ENCODE data around the gene RAB38. TPM values are rescaled to one million over a fixed set of nuclear protein-coding genes. Genes with fewer than 3 reads are reported as not detected.

Gene RAB38
- total RNA-seq, 1 experiment from 2014 or later: not detected

- Histone ChIP-seq H3K36me3 (no peaks in the 10 kb centered on the region), H3K4me1 (replicated peaks) (no peaks in the 10 kb centered on the region), H3K9me3 (replicated peaks) (no peaks in the 10 kb centered on the region), H3K4me3 (no peak overlapping the region), H3K27me3 (replicated peaks) (no peaks in the 10 kb centered on the region), H3K27ac (no peak overlapping the region)
- no peak for DNase-seq (ENCODE audit: low read depth in 1 of 2, low spot score in 2 of 2)
Measured at GRCh38 chr11:88105526-88105925, 69.7 kb downstream of the RAB38 start.

DNA sequence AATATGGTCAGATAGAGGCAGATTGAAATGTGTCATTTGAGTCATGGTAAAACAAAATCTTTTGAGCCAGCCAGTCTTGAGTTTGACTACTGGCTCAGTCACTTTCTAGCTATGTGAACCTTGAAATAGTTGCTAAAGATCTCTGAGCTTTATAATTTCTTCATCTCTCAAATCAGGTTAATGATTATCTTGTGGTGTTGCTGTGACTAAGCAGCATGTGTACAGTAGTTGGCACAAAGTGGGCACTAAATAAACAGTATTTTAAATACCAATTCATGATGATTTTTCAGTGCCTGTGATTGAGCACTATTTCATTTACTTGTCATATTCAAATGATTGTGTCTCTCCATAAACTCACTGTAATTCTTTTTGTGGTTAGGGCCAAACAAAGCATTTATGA, 70.8 kb downstream of the RAB38 start:
- Histone ChIP-seq H3K27me3 (replicated peaks) (no peaks in the 10 kb centered on the region), H3K4me1 (replicated peaks) (no peaks in the 10 kb centered on the region), H3K36me3 (no peaks in the 10 kb centered on the region), H3K4me3 (no peak overlapping the region), H3K27ac (no peak overlapping the region), H3K9me3 (replicated peaks) (no peaks in the 10 kb centered on the region)
- DNase-seq (ENCODE audit: low read depth in 1 of 2, low spot score in 2 of 2): no peak

GRCh38 chr11:88103337-88104206, 71.7 kb downstream of the RAB38 start:
- Histone ChIP-seq H3K4me3 (no peak overlapping the region), H3K9me3 (replicated peaks) (no peaks in the 10 kb centered on the region)
- peak; percentile 14 to 33 for DNase-seq (ENCODE audit: low read depth in 1 of 2, low spot score in 2 of 2)

GRCh38 chr11:88102598-88102934, 72.7 kb downstream of the RAB38 start:
- DNase-seq (ENCODE audit: low read depth in 1 of 2, low spot score in 2 of 2): no peak
- Histone ChIP-seq H3K4me3 (no peak overlapping the region), H3K4me1 (replicated peaks) (no peaks in the 10 kb centered on the region), H3K27me3 (replicated peaks) (no peaks in the 10 kb centered on the region), H3K9me3 (replicated peaks) (no peaks in the 10 kb centered on the region), H3K27ac (no peak overlapping the region), H3K36me3 (no peaks in the 10 kb centered on the region)

More at GRCh38 chr11:88103337-88104206, 71.7 kb downstream of the RAB38 start:
- Histone ChIP-seq H3K27me3 (replicated peaks) (no peaks in the 10 kb centered on the region), H3K4me1 (replicated peaks) (no peaks in the 10 kb centered on the region), H3K27ac (no peak overlapping the region), H3K36me3 (no peaks in the 10 kb centered on the region)

- no peak for DNase-seq (ENCODE audit: low read depth in 1 of 2, low spot score in 2 of 2)
- no peak overlapping the region for H3K4me3 ChIP-seq
- no peaks in the 10 kb centered on the region for H3K27me3 ChIP-seq (replicated peaks)
- H3K9me3 ChIP-seq (replicated peaks): no peaks in the 10 kb centered on the region
- no peaks in the 10 kb centered on the region for H3K36me3 ChIP-seq
- H3K27ac ChIP-seq: no peak overlapping the region
- H3K4me1 ChIP-seq (replicated peaks): no peaks in the 10 kb centered on the region
Measured at GRCh38 chr11:88101881-88102597, 73.2 kb downstream of the RAB38 start.

DNA sequence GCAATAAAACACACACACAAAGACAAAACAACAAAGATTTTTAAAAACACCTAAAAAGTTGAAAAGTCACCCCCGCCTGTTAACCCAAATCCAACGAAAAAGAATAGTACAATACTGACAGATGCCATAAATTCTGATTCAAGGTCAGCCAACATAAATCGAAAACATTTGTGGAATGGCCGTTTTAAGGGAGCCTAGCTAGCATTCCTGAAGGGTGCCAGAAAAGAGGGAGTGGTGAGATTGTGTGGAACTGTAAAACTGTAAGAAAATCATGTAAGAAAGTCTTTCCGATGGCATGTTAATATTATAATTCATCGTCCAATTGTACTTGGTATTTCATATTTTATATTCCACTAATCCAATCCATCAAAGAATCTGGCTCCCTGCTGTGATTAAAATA, 75.1 kb downstream of the RAB38 start:
- no peak for DNase-seq (ENCODE audit: low read depth in 1 of 2, low spot score in 2 of 2)
- Histone ChIP-seq H3K4me1 (replicated peaks) (no peaks in the 10 kb centered on the region), H3K27me3 (replicated peaks) (no peaks in the 10 kb centered on the region), H3K9me3 (replicated peaks) (no peaks in the 10 kb centered on the region), H3K4me3 (no peak overlapping the region), H3K36me3 (no peaks in the 10 kb centered on the region), H3K27ac (no peak overlapping the region)

GRCh38 chr11:88098289-88098688, 77.0 kb downstream of the RAB38 start:
- no peak overlapping the region for H3K4me3 ChIP-seq
- no peaks in the 10 kb centered on the region for H3K27me3 ChIP-seq (replicated peaks)
- DNase-seq (ENCODE audit: low read depth in 1 of 2, low spot score in 2 of 2): no peak
- no peaks in the 10 kb centered on the region for H3K4me1 ChIP-seq (replicated peaks)
- no peaks in the 10 kb centered on the region for H3K9me3 ChIP-seq (replicated peaks)
- no peak overlapping the region for H3K27ac ChIP-seq
- no peaks in the 10 kb centered on the region for H3K36me3 ChIP-seq

DNA sequence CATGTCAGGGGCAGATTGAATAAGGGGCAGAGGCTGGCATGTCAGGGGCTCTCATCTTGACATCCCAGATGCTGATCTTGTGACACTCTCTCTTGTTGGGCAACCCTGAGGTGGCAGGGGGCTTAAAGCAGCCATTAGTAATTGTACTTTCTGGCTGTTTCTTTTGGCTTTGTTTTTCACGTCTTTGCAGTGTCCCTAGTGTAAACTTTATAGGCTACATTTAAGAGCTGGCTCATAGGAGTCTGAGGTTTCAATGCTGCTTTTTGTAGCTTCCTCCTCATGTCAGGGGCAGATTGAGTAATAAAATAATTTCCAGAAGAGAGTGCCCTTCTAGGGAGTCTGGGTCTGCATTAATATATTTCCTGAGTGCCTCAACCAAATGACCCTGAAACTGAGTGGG, 86.1 kb downstream of the RAB38 start:
- H3K4me1 ChIP-seq (replicated peaks): no peaks in the 10 kb centered on the region
- H3K4me3 ChIP-seq: no peak overlapping the region
- no peak for DNase-seq (ENCODE audit: low read depth in 1 of 2, low spot score in 2 of 2)
- no peaks in the 10 kb centered on the region for H3K27me3 ChIP-seq (replicated peaks)
- no peaks in the 10 kb centered on the region for H3K9me3 ChIP-seq (replicated peaks)
- H3K27ac ChIP-seq: no peak overlapping the region
- H3K36me3 ChIP-seq: no peaks in the 10 kb centered on the region

GRCh38 chr11:88087337-88087736, 87.9 kb downstream of the RAB38 start:
- Histone ChIP-seq H3K27ac (no peak overlapping the region), H3K9me3 (replicated peaks) (no peaks in the 10 kb centered on the region), H3K4me1 (replicated peaks) (no peaks in the 10 kb centered on the region), H3K36me3 (no peaks in the 10 kb centered on the region), H3K27me3 (replicated peaks) (no peaks in the 10 kb centered on the region), H3K4me3 (no peak overlapping the region)
- DNase-seq (ENCODE audit: low read depth in 1 of 2, low spot score in 2 of 2): no peak

GRCh38 chr11:88086297-88086696, 88.9 kb downstream of the RAB38 start:
- Histone ChIP-seq H3K9me3 (replicated peaks) (no peaks in the 10 kb centered on the region), H3K27me3 (replicated peaks) (no peaks in the 10 kb centered on the region), H3K27ac (no peak overlapping the region), H3K4me3 (no peak overlapping the region), H3K36me3 (no peaks in the 10 kb centered on the region), H3K4me1 (replicated peaks) (no peaks in the 10 kb centered on the region)
- DNase-seq (ENCODE audit: low read depth in 1 of 2, low spot score in 2 of 2): no peak

DNA sequence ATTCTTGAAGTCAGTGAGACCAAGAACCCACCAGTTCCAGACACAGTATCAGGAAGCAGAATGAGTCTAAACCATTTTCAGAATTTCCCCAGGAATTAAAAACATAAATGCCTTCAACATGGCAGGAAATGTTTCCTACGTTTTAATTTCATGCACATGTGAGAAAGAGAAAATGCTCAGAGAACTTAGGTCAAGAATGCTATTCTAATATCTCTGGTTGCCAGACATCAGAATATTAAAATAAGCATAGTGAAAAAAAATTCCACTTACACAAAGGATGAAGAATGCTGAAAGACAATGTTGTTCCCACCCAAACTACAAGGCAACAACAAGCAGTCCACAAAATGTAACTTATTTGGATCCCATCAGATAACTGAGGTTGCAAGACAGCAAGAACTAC, 104.8 kb downstream of the RAB38 start:
- no peaks in the 10 kb centered on the region for H3K36me3 ChIP-seq
- no peaks in the 10 kb centered on the region for H3K4me1 ChIP-seq (replicated peaks)
- no peaks in the 10 kb centered on the region for H3K9me3 ChIP-seq (replicated peaks)
- H3K27me3 ChIP-seq (replicated peaks): no peaks in the 10 kb centered on the region
- no peak overlapping the region for H3K4me3 ChIP-seq
- H3K27ac ChIP-seq: no peak overlapping the region
- no peak for DNase-seq (ENCODE audit: low read depth in 1 of 2, low spot score in 2 of 2)

DNA sequence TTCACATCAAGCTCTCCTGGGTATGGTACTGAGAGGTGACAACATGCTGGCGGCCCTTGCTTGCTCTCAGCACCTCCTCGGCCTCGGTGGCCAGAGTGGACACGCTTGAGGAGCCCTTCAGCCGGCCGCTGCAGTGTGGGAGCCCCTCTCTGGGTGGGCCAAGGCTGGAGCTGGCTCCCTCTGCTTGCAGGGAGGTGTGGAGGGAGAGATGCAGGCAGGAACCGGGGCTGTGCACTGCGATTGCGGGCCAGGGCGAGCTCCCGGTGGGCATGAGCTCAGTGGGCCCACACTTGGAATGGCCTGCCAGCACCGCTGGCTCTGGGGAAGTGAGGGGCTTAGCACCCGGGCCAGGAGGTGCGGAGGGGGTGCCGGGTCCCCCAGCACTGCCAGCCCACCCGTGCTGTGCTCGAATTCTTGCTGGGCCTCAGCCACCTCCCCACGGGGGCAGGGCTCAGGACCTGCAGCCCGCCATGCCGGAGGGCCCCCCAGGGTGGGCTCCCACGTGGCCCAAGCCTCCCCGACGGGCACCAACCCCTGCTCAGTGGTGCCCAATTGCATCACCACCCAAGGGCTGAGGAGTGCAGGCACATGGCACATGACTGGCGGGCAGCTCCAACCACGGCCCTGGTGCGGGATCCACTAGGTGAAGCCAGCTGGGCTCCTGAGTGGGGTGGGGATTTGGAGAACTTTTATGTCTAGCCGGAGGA, 106.2 kb downstream of the RAB38 start:
- Histone ChIP-seq H3K4me3 (no peak overlapping the region), H3K9me3 (replicated peaks) (no peaks in the 10 kb centered on the region), H3K27me3 (replicated peaks) (no peaks in the 10 kb centered on the region), H3K4me1 (replicated peaks) (no peaks in the 10 kb centered on the region), H3K36me3 (no peaks in the 10 kb centered on the region), H3K27ac (no peak overlapping the region)
- DNase-seq (ENCODE audit: low read depth in 1 of 2, low spot score in 2 of 2): no peak

GRCh38 chr11:88066090-88066489, 109.2 kb downstream of the RAB38 start:
- Histone ChIP-seq H3K4me1 (replicated peaks) (no peaks in the 10 kb centered on the region), H3K4me3 (no peak overlapping the region), H3K27ac (no peak overlapping the region), H3K27me3 (replicated peaks) (no peaks in the 10 kb centered on the region), H3K36me3 (no peaks in the 10 kb centered on the region), H3K9me3 (replicated peaks) (no peaks in the 10 kb centered on the region)
- DNase-seq (ENCODE audit: low read depth in 1 of 2, low spot score in 2 of 2): no peak

DNA sequence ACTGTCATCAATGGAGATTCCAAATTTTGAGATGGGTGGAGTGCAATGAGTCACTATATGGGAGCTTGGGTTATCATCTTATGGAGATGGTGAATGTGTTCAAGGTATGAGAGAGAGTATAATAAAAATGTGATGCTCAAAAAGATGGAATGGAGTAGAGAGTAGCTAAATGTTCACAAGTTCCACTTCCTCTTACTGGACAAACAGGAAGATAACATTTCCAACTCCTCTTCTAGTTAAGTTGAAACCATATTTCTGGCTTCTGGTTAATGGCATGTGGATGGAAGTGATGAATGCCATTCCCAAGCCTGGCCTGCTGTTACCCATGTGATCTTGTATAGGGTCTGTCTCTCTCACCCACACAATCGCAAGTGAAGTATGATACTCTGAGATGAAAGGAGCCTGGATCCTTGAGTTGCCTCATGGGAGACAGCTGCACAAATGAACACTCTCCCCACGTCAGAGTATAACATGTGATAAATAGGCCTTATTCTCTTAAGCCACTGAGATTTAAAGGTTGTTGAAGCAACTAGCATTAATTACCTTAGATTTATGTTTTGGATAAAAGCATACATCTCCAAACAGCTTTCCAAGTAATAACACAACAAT, 111.0 kb downstream of the RAB38 start:
- H3K27me3 ChIP-seq (replicated peaks): no peaks in the 10 kb centered on the region
- H3K27ac ChIP-seq: no peak overlapping the region
- no peaks in the 10 kb centered on the region for H3K36me3 ChIP-seq
- H3K4me1 ChIP-seq (replicated peaks): no peaks in the 10 kb centered on the region
- no peaks in the 10 kb centered on the region for H3K9me3 ChIP-seq (replicated peaks)
- H3K4me3 ChIP-seq: no peak overlapping the region
- DNase-seq (ENCODE audit: low read depth in 1 of 2, low spot score in 2 of 2): no peak

Data from SJSA1 (cell line).